Loucy (cell line): Measurements from ENCODE around the gene TICRR.

Experiments used
- EZH2phosphoT487 ChIP-seq: fragments of 200-600 bp; IDR thresholded peaks from 2 replicates; pipeline ENCODE4 v1.6.1; 2018; ENCODE audit warnings: antibody characterized with exemption, mild to moderate bottlenecking, moderate library complexity, borderline replicate concordance
- TF ChIP-seq, protein P1 (sequence below): fragments of 200-600 bp; sonication (generic); conservative IDR thresholded peaks from 2 replicates; pipeline ENCODE4 v1.5.1; 2014; ENCODE audit warnings: mild to moderate bottlenecking, antibody characterized with exemption, low read length

DNA sequence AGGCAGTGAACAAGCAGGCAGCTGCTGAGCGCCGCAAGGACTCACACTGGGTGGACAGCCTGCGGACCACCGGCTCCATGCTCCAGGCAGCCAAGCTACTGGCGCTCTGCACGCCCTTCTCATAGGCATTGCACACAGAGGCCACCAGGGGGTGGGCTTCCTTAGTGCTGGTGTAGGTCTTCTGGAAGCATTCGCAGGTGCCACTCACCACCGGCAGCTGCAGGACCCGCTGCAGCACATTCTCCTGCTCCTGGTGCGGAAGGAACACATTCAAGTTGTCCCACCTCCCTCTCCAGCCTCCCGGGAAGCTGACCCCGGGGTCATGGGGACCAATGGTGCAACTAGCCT lies 97.9 kb downstream of the TICRR start:
- TF ChIP-seq, protein P1, sequence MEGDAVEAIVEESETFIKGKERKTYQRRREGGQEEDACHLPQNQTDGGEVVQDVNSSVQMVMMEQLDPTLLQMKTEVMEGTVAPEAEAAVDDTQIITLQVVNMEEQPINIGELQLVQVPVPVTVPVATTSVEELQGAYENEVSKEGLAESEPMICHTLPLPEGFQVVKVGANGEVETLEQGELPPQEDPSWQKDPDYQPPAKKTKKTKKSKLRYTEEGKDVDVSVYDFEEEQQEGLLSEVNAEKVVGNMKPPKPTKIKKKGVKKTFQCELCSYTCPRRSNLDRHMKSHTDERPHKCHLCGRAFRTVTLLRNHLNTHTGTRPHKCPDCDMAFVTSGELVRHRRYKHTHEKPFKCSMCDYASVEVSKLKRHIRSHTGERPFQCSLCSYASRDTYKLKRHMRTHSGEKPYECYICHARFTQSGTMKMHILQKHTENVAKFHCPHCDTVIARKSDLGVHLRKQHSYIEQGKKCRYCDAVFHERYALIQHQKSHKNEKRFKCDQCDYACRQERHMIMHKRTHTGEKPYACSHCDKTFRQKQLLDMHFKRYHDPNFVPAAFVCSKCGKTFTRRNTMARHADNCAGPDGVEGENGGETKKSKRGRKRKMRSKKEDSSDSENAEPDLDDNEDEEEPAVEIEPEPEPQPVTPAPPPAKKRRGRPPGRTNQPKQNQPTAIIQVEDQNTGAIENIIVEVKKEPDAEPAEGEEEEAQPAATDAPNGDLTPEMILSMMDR, result peak; percentile 67
- no peak for TF ChIP-seq EZH2phosphoT487
